Amniotic stem cell (primary cell): ENCODE data around the gene DOK3.
"Not testable (repeated sequence)": the region's sequence is repeated elsewhere in the genome, so short reads cannot be mapped to it uniquely, and the experiment has no call there.

ENCODE experiments used
- DNase-seq: peaks from one replicate; lab custom pipeline; 2025; lab: John Stamatoyannopoulos, UW

The DOK3 gene

GRCh38 chr5:177534433-177534832 lies 24.8 kb upstream of the DOK3 start:
- not testable (repeated sequence) for DNase-seq

- no peak for DNase-seq
Observed at GRCh38 chr5:177531209-177531940, 21.7 kb upstream of the DOK3 start.

DNA sequence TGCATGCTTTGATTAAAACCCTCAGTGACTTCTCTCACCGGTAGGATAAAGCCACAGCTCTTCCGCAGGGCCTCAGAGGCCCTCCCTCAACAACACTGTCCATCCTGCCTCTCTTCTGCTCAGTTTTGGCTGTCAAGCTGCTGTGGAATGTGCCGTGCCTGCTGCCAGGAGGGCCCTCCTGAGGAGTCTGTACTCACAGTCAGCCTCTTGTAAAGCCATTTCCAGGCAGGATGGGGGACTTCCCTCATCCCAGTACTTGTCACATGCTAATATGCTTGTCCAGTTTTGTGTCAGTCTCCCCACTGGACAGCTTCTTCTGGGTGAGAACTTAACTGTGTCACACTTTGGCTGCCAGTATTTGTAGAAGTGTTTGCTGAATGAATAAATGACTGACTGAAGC lies 21.0 kb upstream of the DOK3 start:
- no peak for DNase-seq

DNA sequence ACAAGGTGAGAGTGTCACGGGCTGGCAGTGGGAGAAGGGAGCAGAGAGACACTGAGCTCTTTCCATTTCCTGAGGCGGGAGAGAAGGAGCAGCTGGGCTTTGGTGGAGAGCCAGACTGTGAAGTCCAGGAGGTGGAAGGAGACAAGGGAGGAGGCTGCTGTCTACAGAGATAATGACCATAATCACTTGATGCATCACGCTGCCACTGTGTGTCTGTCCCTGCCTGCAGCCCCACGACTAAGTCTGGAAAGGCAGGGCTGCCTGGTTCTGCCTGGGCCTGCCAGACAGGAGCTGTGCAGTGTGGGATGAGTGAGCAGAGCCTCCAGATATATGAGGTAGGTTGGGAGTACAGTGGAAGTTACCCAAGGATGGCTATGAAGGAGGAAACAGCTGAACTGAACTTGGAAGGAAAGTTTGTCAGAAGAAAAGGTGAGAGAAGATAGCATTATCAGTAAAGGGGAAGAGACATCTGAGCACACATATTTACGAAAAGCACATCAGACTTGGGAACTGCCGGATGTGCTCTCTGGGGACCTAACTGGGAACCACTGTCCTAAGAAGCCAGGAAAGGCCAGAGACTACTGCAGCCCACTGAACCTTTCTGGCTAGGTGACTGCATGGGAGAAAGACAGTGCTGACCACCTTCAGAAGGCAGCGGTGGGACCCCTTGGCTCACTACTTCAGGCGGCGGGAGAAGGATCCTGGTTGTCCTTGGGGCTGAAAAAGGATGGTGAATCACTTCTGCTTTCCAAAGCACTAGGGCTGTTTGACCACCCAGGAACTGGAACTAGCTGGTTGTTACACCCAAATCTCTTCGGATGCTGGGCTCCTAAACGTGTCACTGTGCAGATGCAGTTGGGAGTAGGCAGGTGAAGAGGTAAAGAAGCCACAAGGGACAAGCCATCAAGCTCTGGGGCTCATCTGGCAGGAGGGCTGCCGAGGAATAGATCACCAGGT lies 19.9 kb upstream of the DOK3 start:
- DNase-seq = no peak

GRCh38 chr5:177528631-177529030 lies 19.0 kb upstream of the DOK3 start:
- no peak for DNase-seq

- DNase-seq = no peak
Observed at GRCh38 chr5:177527595-177527994, 18.0 kb upstream of the DOK3 start.

- no peak for DNase-seq
Observed at GRCh38 chr5:177526791-177527190, 17.2 kb upstream of the DOK3 start.

- DNase-seq = no peak
Observed at GRCh38 chr5:177526191-177526590, 16.6 kb upstream of the DOK3 start.

GRCh38 chr5:177524941-177525655 lies 15.5 kb upstream of the DOK3 start:
- DNase-seq = no peak

- DNase-seq = no peak
Observed at GRCh38 chr5:177524539-177524900, 14.9 kb upstream of the DOK3 start.

DNA sequence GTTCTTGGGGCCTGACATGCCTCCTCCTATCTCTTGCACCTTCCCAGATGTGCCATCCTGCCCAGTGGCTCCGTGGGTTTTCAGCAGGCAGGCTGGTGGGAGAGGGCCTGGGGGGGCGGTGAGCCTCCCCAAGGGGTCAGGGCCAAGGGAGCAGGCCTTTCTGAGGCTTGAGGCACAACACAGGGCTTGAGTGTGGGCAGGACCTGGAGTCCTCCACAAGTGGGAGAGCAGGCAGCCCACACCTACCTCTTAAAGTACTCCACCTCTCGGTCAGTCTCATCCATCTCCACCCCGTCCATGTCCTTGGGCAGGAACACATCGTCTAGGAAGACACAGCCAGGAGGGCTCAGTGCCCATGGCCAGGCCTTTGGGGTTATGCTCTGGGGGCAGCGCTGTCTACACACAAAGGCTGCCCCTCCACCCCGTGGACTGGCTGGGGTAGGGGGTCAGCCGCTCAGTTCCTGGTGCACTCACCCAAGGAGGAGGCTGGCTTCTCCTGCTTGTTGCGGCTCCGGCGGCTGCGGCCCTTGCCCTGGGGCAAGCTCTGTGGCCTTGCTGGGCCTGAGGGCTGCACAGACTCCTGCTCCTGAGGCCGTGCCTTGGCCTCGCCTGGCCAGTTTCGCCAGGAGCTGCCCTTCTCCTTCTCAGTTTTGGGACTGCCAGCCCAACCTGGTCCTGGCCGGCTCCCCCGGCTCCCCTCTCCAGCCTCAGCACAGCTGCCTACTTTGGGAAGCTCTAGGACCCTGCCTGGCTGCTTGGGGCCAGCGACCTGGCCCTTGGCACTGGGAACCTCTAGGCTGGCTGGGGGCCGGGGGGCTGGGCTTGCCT lies 14.3 kb upstream of the DOK3 start:
- no peak for DNase-seq

DNA sequence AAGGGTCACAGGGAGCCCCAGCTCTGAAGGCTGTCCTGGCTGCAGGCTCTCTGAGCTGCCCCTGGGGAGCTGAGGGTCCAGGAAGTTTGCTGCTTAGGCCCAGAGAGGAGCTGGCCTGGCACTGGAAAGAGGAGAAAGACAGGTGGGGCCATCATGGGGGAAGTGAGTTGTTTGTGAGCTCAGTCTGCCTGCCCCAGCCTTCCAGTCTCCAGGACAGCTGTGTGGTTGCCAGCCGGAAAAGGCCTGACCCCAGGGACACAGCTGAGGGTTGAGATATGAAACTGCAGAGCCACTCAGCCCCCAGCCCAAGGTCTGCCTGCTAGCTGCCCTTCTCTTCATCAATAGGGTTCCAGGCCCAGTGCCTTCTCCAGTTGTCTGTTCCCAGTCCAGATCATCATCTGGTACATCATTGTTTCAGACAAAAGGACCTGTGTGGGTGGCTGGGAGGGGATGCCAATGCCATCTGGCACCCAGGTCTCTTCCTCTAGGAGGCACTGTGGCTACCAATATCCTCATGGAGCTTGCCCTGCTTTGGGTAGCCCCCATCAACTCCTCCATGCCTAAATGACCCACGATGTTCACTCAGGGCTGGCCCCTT lies 11.4 kb upstream of the DOK3 start:
- no peak for DNase-seq

- DNase-seq = no peak
Observed at GRCh38 chr5:177520271-177520670, 10.6 kb upstream of the DOK3 start.

DNA sequence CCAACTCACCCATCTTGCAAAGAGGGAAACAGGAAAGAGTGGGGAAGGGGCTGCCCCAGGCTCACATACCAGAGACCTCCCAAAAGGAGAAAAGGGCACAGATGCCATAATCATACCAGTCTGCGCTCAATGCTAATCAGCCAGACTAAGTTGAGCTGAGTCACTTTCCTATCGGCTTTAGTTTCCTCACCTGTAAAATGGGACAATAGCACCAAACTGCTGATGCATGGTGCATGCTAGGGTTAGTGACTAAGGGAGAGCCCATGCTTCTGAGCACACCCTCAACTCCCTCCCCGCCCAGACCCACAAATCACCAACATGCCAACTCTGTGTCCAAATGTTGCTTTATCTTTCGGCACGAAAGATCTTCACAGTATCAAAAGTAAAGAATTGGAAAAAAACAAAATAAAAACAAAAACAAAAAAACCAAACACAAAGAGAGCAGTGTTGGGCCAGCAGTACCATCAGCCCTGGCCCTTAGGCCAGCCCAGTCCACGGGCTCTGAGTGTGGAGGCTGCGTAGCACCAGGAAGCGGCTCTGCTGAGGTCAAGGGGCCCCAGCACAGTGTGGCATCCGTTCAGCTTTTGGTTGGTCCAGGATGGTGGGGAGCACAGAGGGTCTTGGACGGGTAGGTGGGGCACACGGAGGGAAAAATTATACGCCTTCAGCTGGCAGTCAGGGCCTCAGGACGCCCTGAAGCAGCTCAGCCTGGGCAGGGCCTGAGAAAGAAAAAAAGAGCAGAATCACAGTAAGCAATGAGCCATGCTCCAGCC lies 10.0 kb upstream of the DOK3 start:
- DNase-seq = no peak

DNA sequence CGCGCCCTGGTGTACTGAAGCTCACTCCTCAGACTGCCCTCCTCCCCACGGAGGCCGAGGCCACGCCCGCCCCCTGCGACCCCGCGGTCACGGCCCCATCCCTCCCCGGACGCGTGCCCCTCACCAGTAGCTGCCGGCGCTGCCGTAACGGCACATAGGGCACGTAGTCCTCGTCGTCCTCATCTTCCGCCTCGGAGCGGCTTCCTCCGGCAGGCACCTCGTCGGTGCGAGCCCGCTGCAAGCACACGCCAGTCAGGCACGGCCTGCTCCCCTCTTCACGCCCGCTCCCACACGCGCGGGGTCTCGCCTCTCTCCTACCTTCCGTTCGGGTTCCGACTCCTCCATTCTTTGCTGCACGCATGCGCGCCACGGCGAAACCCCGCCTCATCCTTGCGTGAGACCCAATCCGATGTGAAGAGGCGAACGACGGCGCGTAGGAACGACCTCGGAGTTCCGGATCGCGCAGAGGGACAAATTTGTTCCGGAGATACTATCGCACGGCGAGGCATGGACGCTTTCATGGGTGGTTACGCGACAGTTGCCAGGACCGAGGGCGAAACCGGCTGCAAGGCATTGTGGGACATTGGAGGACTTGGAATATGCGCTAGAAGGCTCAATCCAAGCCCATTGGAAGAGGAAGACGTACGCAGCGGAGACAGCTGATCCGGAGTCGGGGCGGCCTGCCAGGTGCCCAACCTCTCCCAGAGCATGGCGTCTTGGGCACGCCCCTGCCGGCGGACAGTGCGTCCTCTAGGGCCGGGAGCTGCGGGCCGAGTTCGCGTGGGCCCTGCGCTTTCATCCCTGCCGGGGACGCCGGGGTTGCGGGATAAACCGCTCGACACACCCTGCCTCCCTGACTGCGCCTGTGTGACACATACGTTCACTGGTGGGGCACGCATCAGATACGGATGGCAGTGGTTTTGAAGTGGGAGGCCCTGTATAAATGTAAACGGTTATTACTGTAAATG lies 7.3 kb upstream of the DOK3 start, which contains the start of gene DDX41:
TSS of gene DDX41 (minus strand) at position 361 of the 968 bp plus-strand sequence. CDS start at position 345, 16 bp downstream.
- peak; percentile 97 for DNase-seq

DNA sequence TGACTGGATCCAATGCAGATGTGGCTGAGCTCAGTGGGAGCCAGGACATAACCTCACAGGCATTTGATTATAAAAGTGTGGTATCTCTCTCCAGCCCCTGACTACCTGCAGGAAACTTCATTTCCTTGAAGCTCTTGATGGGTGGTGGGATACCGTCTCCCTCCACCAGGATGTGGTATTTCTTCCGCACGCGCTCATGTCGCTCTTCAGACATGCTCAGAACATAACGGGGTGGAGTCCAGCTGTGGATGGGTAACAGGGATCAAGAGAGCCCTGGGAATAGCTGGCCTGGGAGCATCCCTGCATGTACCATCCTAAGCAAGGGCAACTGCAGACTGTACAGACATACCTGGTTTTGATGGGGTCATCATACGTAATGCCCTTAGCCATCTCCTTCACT lies 6.0 kb upstream of the DOK3 start:
- no peak for DNase-seq

DNA sequence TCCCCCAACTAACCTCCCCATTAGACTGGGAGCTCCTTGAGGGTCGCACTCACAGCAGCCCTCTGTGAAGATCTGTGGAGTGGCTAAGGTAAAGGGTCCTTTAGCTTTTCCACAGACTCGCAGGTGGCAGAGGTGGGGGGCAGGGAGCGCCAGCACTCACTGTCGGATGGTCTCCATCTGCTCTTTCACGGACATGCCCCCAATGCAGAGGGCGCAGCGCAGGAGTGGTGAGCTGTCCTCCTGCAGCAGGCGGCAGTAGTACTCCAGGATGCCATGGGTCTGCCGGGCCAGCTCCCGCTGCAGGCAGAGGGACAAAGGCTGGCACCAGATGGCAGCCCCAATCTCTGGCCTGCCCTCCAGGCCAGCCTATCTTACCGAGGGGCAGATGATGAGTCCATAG lies 4.9 kb upstream of the DOK3 start:
- no peak for DNase-seq

DNA sequence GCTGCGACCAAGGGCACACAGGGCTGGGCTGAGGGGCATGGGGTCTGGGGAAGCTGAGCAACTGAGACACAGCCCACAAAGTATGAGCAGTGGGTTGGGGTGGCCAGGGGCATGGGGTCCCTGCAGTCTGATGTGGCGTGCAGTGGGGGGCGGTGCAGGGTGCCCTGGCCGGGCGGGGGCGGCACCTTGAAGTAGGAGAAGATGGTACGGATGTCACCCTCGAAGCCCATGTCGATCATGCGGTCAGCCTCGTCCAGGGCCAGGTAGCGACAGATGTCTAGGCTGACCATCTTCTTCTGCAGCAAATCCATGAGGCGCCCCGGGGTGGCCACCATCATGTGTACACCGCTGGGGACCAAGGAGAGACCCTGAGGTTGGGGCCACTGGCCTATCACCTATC lies 3.9 kb upstream of the DOK3 start:
- DNase-seq = no peak

DNA sequence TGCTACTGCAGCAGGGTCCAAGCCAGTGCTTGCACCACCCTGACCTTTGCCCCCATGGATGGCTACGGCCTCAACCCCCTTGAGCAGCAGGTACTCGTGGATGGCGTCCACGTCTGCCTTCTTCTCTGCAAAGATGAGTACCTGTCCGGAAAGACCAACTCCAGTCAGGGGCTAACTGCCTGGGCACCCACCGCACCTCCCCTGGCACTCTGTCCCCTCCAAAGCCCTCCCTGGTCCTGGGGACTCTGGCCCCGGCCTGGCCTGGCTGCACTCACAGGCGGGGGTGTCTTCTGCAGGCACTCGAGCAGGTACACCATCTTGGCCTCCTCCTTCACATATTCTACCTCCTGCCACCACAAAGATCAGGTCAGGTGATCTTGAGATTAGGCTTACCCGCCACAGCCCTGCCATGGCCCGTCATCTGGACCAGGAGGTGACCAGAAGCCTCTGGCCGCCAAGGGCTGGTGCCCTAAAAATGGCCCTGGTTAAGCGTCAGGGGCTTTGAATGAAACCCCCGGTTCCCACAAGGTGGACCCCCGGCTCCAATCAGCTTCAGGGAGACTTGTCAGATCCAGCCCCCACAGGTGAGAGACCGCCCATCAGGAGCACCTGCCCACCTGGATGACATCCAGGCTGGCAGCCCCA lies 3.2 kb upstream of the DOK3 start:
- no peak for DNase-seq
